Measurements from ENCODE around the gene ADGRB3. TPM values are rescaled to one million over a fixed set of nuclear protein-coding genes. Genes with fewer than 3 reads are reported as not detected.

ADGRB3 gene
- total RNA-seq (2022; extraction: Qiagen RNA extraction), result not detected in 5 replicates

DNA sequence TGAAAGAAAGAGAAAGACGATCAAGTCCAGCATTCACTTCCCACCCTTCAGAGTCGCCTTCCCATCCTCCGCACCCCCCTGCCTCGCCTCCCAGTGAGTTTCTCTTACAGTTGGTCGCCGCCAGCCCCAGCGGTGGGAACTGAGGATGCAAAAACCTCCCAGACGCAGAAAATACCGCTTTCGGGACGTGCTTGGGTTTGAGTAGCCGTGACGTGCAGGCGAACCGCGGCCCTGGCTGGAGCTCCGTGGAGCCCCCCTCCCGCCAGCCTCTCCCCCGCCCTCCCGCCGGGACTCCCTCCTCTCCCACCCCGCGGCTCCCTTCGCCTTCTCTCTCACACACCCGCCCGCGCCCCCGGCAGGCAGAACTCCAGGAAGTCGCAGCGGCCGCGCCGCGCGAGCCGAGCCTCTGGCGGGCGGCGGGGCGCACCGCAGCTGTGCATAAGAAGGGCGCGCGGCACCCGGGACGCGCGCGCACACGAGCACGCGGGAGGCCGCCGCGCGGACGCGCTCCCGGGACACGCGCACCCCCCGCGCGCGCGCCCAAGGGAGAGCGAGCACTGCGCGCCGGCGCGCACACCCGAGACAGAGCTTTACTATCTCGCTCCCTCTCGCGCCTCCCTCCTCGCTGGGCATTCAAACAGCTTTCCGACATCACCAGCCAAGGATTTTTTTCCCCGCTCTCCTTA lies at the start of gene ADGRB3:
Gene ADGRB3 (plus strand): TSS at position 557 of the 686 bp plus-strand sequence. CDS start 3,394 bp downstream, outside the sequence.

